ENCODE results near the gene ARHGAP28. TPM values are rescaled to one million over a fixed set of nuclear protein-coding genes. Genes with fewer than 3 reads are reported as not detected.

Gene ARHGAP28
- total and polyA plus RNA-seq, 10 of the 15 experiments (the other 5 are each of a cell fraction or from before 2014, with no cell fraction given), result not detected

GRCh38 chr18:6781796-6782195 lies 52.3 kb downstream of the ARHGAP28 start:
- RAD21 ChIA-PET (ENCODE audit: unreplicated experiment), result no interaction called here
- ATAC-seq (no peak), DNase-seq (ENCODE audit: low read depth, low spot score) (no peak), FAIRE-seq (no peak)
- Histone ChIP-seq H3K27ac (ENCODE audit: control insufficient read depth, insufficient read depth) (no peak overlapping the region), H3K79me2 (ENCODE audit: control insufficient read depth, insufficient read depth, low read length) (no peaks in the 10 kb centered on the region), H3K36me3 (ENCODE audit: control insufficient read depth in 2 of 2, insufficient read depth in 2 of 2, low read length in 1 of 2) (no peaks in the 10 kb centered on the region), H3K9ac (ENCODE audit: control insufficient read depth, insufficient read depth, low read length) (no peak overlapping the region), H3K4me1 (ENCODE audit: control insufficient read depth, insufficient read depth, low read length) (no peaks in the 10 kb centered on the region), H4K20me1 (ENCODE audit: control insufficient read depth, insufficient read depth) (no peaks in the 10 kb centered on the region), H3K9me3 (replicated peaks; ENCODE audit: control insufficient read depth, insufficient read depth, low read length) (no peaks in the 10 kb centered on the region), H3K27me3 (replicated peaks in 1 of 2; ENCODE audit: control insufficient read depth in 2 of 2, insufficient read depth in 2 of 2, low read length in 1 of 2) (no peaks in the 10 kb centered on the region), H2AFZ (ENCODE audit: control insufficient read depth, low read depth, low read length) (no peak overlapping the region), H3K4me2 (ENCODE audit: control insufficient read depth, insufficient read depth) (no peak overlapping the region), H3K4me3 (no peak overlapping the region)
- BruUV-seq (replicated peaks), result no TSS peak
- CTCF ChIA-PET, result interaction anchor here (0.6 kb wide), 1 partner anchor 305 kb away, joined by 3 read pairs; no protein-coding TSS in a partner anchor
- intact Hi-C loops (cut with micrococcal nuclease; ENCODE audit: unreplicated experiment) (no loop called here), in situ Hi-C loops (cut with MboI) (no loop called here)
- SMC1A ChIA-PET (ENCODE audit: uncharacterized antibody, unreplicated experiment), result no interaction called here
- POLR2A ChIA-PET, result no interaction called here
- no peak for TF ChIP-seq CTCF (IDR thresholded peaks at IDR 0.05 in 2 of 3, conservative IDR thresholded peaks at IDR 0.05 in 1 of 3; ENCODE audit: control insufficient read depth in 2 of 3, extremely low read depth in 1 of 3, insufficient read depth in 1 of 3, low read depth in 3 of 3, low read length in 3 of 3)
- TF ChIP-seq, protein P1, sequence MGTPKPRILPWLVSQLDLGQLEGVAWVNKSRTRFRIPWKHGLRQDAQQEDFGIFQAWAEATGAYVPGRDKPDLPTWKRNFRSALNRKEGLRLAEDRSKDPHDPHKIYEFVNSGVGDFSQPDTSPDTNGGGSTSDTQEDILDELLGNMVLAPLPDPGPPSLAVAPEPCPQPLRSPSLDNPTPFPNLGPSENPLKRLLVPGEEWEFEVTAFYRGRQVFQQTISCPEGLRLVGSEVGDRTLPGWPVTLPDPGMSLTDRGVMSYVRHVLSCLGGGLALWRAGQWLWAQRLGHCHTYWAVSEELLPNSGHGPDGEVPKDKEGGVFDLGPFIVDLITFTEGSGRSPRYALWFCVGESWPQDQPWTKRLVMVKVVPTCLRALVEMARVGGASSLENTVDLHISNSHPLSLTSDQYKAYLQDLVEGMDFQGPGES (IDR thresholded peaks at IDR 0.05), result no peak
- TF ChIP-seq PKNOX1 (IDR thresholded peaks at IDR 0.05), result no peak
- TF ChIP-seq CUX1 (IDR thresholded peaks at IDR 0.05; ENCODE audit: insufficient replicate concordance, low read depth, low read length), result no peak
- TF ChIP-seq CREB1 (IDR thresholded peaks at IDR 0.05; ENCODE audit: low read depth), result no peak
- no peak for TF ChIP-seq STAT3 (IDR thresholded peaks at IDR 0.05; ENCODE audit: low read depth, low read length)
- TF ChIP-seq SUZ12 (IDR thresholded peaks at IDR 0.05; ENCODE audit: unreplicated experiment), result no peak
- TF ChIP-seq ZZZ3 (IDR thresholded peaks at IDR 0.05; ENCODE audit: control insufficient read depth, insufficient read length, low read depth), result no peak
- TF ChIP-seq WRNIP1 (IDR thresholded peaks at IDR 0.05; ENCODE audit: borderline replicate concordance, low read depth, low read length), result no peak
- no peak for TF ChIP-seq NFYA (IDR thresholded peaks at IDR 0.05; ENCODE audit: borderline replicate concordance, low read depth, low read length)
- no peak for TF ChIP-seq NBN (IDR thresholded peaks at IDR 0.05)
- no peak for TF ChIP-seq SMAD5 (IDR thresholded peaks at IDR 0.05; ENCODE audit: low read depth)
- TF ChIP-seq, protein P2, sequence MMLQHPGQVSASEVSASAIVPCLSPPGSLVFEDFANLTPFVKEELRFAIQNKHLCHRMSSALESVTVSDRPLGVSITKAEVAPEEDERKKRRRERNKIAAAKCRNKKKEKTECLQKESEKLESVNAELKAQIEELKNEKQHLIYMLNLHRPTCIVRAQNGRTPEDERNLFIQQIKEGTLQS (IDR thresholded peaks at IDR 0.05; ENCODE audit: borderline replicate concordance, extremely low read depth, low read depth, low read length), result no peak
